ENCODE measurements around the gene JOSD2. TPM values are rescaled to one million over a fixed set of nuclear protein-coding genes. Genes with fewer than 3 reads are reported as not detected.

The JOSD2 gene
- total and polyA plus RNA-seq, 2 donors (not counting 1 experiment from before 2014, with no cell fraction given): 25.0 to 32.8 TPM

DNA sequence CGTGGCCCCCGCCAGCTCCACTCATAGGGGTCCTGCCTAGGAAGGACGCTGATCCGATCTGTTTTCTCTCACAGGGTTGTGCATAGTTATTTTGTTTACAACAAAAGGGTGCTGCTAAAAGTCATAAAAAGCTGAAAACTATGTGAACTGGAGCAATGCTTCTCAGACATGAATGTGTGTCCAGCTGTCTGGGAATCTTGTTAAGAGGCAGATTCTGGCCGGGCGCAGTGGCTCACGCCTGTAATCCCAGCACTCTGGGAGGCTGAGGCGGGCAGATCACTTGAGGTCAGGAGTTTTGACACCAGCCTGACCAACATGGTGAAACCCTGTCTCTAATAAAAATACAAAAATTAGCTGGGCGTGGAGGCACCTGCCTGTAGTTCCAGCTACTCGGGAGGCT is 48.6 kb upstream of the JOSD2 start:
- intact Hi-C loops (cut with micrococcal nuclease): no loop called here
- POLR2A ChIA-PET: no interaction called here

GRCh38 chr19:50558449-50558848 is 47.5 kb upstream of the JOSD2 start:
- H3K27me3 ChIP-seq (replicated peaks in 1 of 4; ENCODE audit: control extremely low read depth in 1 of 4, control insufficient read depth in 3 of 4, insufficient read depth in 4 of 4, low read length in 3 of 4): peaks cover 0 to 57% (median 7%) of the 10 kb centered on the region in 4 experiments
- no peak overlapping the region for H3K27ac Mint-ChIP-seq
- peaks cover 13 to 14% of the 10 kb centered on the region in 2 donors for H3K4me1 ChIP-seq (ENCODE audit: control insufficient read depth in 2 of 2, insufficient read depth in 2 of 2, low read length in 2 of 2)
- POLR2A ChIA-PET: no interaction called here
- no peak overlapping the region for H3K4me3 Mint-ChIP-seq
- H4K20me1 ChIP-seq (ENCODE audit: control insufficient read depth, insufficient read depth, low read length, poor library complexity, severe bottlenecking): no peaks in the 10 kb centered on the region
- H3K4me2 ChIP-seq (replicated peaks; ENCODE audit: low read depth, low read length, poor library complexity, severe bottlenecking): no peak overlapping the region
- DNase-seq (no peak), ATAC-seq (ENCODE audit: low read depth) (no peak)
- H3K27me3 Mint-ChIP-seq: peaks cover 47% of the 10 kb centered on the region
- H3K36me3 ChIP-seq (replicated peaks in 1 of 2; ENCODE audit: control extremely low read depth in 1 of 2, control insufficient read depth in 1 of 2, extremely low read depth in 1 of 2, insufficient read depth in 2 of 2, low read length in 1 of 2): no peaks in the 10 kb centered on the region
- no peak overlapping the region for H3K27ac ChIP-seq (ENCODE audit: low read length in 2 of 2)
- intact Hi-C loops (cut with micrococcal nuclease): no loop called here
- H3K9me3 Mint-ChIP-seq (ENCODE audit: insufficient read depth): no peaks in the 10 kb centered on the region
- peaks cover 5% of the 10 kb centered on the region for H3K4me1 Mint-ChIP-seq
- no peak overlapping the region for H2AFZ ChIP-seq (ENCODE audit: insufficient read depth, low read depth, low read length, poor library complexity, severe bottlenecking)
- no peaks in the 10 kb centered on the region for H3K79me2 ChIP-seq (ENCODE audit: control insufficient read depth, insufficient read depth, low read length)
- H3K9me3 ChIP-seq (ENCODE audit: control extremely low read depth in 1 of 3, control insufficient read depth in 2 of 3, insufficient read depth in 1 of 3, low read length in 2 of 3): peaks cover 0 to 12% (median 0%) of the 10 kb centered on the region in 3 donors
- TF ChIP-seq CTCF (IDR thresholded peaks at IDR 0.05) (no peak), EZH2 (IDR thresholded peaks at IDR 0.05; ENCODE audit: borderline replicate concordance, insufficient read depth, low read depth, low read length, poor library complexity, severe bottlenecking) (no peak)
- CTCF ChIA-PET: no interaction called here
- WGBS (ENCODE audit: insufficient coverage): 89% methylated on average over 13 of the region's 13 CpGs
- no peak overlapping the region for H3K9ac ChIP-seq (ENCODE audit: low read length)
- no peak overlapping the region for H3K4me3 ChIP-seq (ENCODE audit: control extremely low read depth in 1 of 5, extremely low read depth in 1 of 5, insufficient read depth in 1 of 5, low read depth in 2 of 5, low read length in 4 of 5)

More for the DNA sequence above, 48.6 kb upstream of the JOSD2 start:
- peaks cover 13 to 14% of the 10 kb centered on the region in 2 donors for H3K4me1 ChIP-seq (ENCODE audit: control insufficient read depth in 2 of 2, insufficient read depth in 2 of 2, low read length in 2 of 2)
- peaks cover 0 to 12% (median 0%) of the 10 kb centered on the region in 3 donors for H3K9me3 ChIP-seq (ENCODE audit: control extremely low read depth in 1 of 3, control insufficient read depth in 2 of 3, insufficient read depth in 1 of 3, low read length in 2 of 3)
- H3K27ac ChIP-seq (ENCODE audit: low read length in 2 of 2): no peak overlapping the region
- WGBS (ENCODE audit: insufficient coverage): 70% methylated on average over 8 of the region's 10 CpGs
- Mint-ChIP-seq H3K27me3 (peaks cover 49% of the 10 kb centered on the region), H3K27ac (no peak overlapping the region), H3K4me3 (no peak overlapping the region), H3K9me3 (ENCODE audit: insufficient read depth) (no peaks in the 10 kb centered on the region), H3K4me1 (peaks cover 8% of the 10 kb centered on the region)
- ATAC-seq (ENCODE audit: low read depth) (no peak), DNase-seq (no peak)
- CTCF ChIA-PET: no interaction called here
- no peak overlapping the region for H2AFZ ChIP-seq (ENCODE audit: insufficient read depth, low read depth, low read length, poor library complexity, severe bottlenecking)
- H3K79me2 ChIP-seq (ENCODE audit: control insufficient read depth, insufficient read depth, low read length): no peaks in the 10 kb centered on the region
- H3K4me2 ChIP-seq (replicated peaks; ENCODE audit: low read depth, low read length, poor library complexity, severe bottlenecking): no peak overlapping the region
- TF ChIP-seq CTCF (IDR thresholded peaks at IDR 0.05) (no peak), EZH2 (IDR thresholded peaks at IDR 0.05; ENCODE audit: borderline replicate concordance, insufficient read depth, low read depth, low read length, poor library complexity, severe bottlenecking) (no peak)
- no peak overlapping the region for H3K4me3 ChIP-seq (ENCODE audit: control extremely low read depth in 1 of 5, extremely low read depth in 1 of 5, insufficient read depth in 1 of 5, low read depth in 2 of 5, low read length in 4 of 5)
- peaks cover 0 to 53% (median 7%) of the 10 kb centered on the region in 4 experiments for H3K27me3 ChIP-seq (replicated peaks in 1 of 4; ENCODE audit: control extremely low read depth in 1 of 4, control insufficient read depth in 3 of 4, insufficient read depth in 4 of 4, low read length in 3 of 4)
- no peak overlapping the region for H3K9ac ChIP-seq (ENCODE audit: low read length)
- H4K20me1 ChIP-seq (ENCODE audit: control insufficient read depth, insufficient read depth, low read length, poor library complexity, severe bottlenecking): no peaks in the 10 kb centered on the region
- H3K36me3 ChIP-seq (replicated peaks in 1 of 2; ENCODE audit: control extremely low read depth in 1 of 2, control insufficient read depth in 1 of 2, extremely low read depth in 1 of 2, insufficient read depth in 2 of 2, low read length in 1 of 2): no peaks in the 10 kb centered on the region
